SKM-1 treated with dmso at 0.1 percent for 144 hours (cell line): ENCODE measurements around the gene C2orf68.
"Not testable (repeated sequence)": the region's sequence is repeated elsewhere in the genome, so short reads cannot be mapped to it uniquely, and the experiment has no call there.

Experiments used
- DNase-seq: peaks from one replicate; lab custom pipeline; 2025; ENCODE audit not compliant: unreplicated experiment; lab: John Stamatoyannopoulos, UW

Gene C2orf68

DNA sequence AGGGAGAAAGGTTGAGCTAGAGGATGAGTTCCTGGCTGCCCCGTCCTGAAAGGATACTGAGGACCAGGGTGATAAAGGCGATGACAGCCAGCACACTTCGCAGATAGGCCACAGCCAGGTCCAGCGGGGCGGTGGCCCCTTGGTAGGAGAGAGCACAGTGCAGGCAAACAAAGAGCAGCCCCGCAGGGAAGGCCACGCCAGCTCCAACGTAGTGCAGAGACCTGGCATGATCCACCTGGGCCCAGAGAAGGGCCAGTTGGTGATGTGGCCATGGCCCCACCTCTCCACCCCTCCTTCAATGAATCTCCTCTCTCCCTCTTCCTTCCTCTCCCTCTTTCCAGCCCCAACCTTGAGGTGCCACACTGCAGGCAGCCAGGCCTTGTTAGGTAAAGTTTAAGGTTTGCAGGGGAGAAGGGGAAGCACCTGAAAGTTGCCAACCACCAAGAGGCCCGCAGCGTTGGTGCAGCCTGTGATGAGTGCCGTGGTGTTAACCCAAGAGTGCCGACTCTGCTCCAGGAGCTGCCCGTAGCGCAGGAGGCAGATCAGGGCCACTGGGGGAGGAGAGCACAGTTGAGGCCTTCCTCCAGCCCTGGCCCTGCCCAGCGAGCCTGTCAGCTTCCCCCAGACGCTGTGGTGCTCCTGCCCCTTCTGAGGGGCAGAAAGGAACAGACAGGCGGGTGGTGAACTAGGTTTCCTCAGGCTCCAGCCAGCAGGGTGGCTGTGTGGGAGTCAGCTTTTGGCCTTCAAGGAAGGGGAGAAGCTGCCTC is 12.2 kb downstream of the C2orf68 start:
- no peak for DNase-seq

DNA sequence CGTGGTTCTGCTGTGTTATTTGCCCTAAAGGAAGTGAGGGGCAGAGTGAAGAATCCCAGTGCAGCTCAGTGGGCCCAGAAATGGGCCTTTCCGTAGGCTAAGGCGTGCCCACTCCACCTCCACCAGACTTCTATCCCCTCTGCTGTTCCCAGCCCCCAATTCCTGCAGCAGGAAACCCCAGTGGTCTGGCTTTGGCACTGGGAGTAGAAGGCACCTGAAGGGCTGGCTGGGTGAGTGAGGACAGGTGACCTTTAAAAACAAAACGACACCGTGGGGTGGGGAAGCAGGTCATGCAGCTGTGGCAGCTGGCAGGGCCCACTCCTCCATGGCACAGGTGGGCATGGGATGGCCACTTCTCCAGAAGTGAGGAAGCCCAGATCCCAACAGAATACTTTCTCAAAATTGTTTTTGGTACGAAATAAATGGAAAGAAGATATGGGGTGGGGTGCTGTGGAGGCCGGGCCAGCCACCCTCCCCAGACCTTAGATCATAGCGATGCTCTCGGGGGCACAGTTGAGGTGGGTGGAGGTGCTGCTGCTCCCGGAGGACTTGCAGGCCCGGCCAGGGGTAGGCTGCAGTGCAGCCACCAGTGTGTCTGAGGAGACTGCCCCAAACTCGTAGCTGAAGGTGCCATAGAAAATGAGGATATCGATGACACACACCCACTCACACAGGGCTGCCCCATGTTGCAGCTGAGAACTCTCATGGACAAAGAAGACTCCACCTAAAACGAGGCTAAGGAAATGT is 13.1 kb downstream of the C2orf68 start:
- DNase-seq: no peak

DNA sequence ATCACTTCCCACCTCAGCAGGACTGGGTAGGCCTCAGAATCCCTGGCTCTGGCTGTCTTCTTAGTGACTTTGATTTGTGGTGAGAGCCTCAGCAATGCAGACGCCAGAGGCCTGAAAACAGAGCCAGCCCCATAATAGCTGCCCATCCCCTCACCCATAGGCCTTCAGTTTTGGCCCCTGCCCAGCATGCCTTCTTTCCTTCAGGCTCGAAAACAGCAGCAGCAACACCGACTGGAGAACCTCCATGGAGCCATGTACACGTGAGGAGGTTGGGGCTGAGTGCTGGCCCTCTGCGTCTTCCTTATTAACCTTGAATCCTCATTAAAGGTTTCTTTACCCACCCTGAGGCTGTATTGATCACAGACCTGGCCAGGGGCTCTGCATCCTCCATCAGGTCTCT is 14.6 kb downstream of the C2orf68 start:
- no peak for DNase-seq

DNA sequence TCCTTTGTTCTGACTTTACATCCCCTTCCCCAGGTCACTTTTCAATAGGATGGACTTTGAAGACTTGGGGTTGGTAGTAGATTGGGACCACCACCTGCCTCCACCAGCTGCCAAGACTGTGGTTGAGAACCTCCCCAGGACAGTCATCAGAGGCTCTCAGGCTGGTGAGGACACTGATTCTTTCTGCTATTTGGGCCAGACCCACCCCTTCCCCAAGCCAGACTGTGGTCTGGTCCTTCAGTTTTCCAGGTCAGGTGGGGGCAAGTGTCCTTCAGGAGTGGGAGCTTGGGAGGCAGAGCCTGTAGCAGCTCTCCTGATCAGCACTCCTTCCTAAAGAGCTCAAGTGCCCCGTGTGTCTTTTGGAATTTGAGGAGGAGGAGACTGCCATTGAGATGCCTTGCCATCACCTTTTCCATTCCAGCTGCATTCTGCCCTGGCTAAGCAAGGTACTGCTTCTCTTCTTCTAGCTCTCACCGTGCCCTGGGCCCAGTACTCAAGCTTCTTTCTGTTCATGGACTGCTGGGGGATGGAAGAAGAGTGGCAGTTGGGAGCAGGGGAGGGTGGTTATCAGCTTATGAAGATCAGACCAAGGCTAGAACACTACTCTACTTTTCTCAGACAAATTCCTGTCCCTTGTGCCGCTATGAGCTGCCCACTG is 15.3 kb downstream of the C2orf68 start:
- DNase-seq: no peak

DNA sequence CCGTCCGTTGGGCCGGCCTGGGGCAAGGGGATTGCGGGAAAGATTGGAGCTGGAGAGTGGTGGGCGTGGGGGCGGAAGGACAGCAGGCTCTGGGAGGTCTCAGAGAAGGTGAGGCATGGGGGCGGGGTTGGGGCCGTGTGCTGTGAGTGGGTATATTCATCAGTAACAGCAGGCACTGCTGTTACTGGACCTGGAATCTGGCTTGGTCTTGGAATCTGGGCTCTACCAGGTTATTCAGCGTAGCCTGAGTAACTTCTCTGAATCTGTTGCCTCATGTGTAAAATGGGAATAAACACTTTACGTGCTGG is 15.9 kb downstream of the C2orf68 start:
- DNase-seq: no peak

DNA sequence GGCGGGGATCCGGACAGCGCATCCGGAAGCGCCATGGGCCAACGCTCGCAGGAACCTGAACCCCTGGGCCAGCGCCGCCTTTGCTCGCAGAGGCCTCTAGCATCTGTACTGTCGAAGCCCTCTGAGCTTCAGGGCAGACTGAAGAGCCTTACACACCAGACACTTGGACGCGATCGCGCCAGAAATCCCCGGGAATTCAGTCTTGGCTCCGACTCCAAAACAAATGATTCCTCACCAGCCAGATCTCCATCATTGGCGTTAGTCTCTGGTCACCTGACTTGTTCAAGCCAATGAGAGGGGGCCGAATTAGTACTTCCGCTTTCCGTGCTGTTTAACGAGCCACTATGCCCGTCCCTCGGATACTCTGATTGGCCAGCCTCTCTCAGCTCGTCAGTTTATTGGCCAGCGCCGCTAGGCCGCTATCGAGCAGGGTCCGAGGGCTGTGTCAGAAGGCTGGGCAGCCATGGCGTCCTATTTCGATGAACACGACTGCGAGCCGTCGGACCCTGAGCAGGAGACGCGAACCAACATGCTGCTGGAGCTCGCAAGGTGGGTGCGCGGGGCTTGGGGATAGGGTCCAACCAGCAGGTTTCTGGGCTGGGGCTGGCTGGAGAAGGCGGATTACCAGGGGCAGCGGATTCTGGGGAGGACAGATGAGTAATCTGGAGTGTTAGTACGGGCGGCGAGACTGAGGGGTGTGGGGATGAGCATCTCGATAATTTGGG is 16.4 kb downstream of the C2orf68 start, which contains the start of gene RNF181:
Gene RNF181 (plus strand): TSS at position 445 of the 725 bp plus-strand sequence. CDS start 19 bp downstream, at position 464.
- peak; percentile 100 for DNase-seq

DNA sequence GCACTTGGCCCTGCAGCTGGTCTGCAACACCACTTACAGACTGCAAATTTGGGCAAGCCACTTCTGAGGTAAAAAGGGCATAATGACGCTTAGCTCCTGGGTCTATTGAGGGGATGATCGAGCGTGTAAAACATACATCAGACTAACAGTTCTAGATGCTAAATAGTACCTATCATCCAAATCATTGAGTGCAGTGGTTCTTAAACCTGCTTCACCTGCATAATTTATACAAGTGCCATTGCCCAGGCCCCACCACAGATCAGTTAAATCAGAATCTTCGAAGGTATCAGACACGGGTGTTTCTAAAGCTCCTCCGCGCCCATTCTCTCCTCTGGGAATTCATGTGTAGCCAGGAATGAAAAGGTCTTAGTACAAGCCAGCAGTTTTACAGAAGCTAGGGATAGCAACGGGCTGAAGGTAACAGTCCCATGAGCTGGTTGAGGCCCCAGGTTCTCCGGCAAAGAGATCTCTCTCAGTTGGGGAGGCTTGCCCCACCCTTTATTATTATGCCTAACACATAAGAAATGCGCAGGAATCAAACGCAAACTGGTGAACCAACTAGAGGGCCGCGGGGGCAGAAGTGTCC is 17.1 kb downstream of the C2orf68 start:
- no peak for DNase-seq

DNA sequence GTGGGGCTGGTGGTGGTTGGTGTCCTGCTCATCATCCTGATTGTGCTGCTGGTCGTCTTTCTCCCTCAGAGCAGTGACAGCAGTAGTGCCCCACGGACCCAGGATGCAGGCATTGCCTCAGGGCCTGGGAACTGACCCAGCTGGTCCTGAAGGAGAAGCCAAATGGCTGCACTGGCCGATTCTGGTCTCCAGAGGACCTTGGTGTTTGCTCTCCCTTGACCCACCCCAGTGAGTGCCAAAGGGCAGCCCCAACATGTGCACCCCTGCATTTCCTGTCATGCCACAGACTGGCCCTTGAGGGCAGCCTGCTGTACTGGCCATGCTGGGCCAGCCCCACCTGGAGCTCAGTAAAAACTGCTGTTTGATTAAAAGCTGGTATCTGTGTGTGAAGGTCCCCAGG is 18.8 kb downstream of the C2orf68 start:
- no peak for DNase-seq

DNA sequence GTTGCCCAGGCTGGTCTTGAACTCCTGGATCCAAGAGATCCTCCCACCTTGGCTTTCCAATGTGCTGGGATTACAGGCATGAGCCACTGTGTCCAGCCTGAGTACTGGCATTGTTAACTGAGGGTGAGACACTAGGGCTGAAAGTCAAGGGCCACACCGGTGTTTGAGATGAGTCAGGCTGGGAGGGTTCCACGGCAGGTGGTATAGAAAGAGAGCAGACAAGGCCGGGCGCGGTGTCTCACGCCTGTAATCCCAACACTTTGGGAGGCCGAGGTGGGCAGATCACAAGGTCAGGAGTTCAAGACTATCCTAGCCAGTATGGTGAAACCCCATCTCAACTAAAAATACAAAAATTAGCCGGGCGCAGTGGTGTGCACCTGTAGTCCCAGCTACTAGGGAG is 19.6 kb downstream of the C2orf68 start:
- not testable (repeated sequence) for DNase-seq

DNA sequence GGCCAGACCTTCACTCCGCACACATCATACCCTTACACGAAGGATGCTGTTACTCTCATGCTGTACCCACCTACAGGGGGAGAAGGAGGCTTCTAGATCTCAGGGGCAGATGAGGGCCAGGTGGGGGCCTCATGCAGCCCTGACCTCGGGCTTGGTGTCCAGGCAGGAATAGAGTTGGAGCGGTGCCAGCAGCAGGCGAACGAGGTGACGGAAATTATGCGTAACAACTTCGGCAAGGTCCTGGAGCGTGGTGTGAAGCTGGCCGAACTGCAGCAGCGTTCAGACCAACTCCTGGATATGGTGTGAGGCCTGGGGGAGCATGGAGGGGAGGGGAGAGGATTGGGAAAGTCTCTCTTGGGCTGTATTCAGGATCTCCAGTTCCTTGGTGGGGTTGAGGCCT is 20.3 kb downstream of the C2orf68 start:
- DNase-seq: no peak

DNA sequence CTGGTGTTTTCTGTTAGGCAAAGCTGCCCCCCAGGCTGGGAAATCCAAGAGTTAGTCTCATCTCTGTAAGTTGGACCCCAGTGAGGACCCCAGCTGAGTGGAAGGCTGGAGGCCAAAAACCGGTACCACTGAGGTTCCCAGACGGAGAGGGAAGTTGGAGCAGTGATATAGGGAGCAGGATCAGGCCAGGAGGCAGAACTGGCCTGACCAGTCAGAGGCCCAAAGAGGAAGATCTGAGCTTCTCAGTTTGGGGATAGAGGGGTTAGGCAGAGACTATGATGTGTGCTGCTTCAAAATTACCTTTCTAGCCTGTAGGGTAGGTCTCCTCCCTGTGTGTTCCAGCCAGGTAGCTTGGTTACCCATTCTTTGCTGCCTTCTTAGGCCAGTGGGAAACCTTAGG is 20.9 kb downstream of the C2orf68 start:
- DNase-seq: peak; percentile 36

DNA sequence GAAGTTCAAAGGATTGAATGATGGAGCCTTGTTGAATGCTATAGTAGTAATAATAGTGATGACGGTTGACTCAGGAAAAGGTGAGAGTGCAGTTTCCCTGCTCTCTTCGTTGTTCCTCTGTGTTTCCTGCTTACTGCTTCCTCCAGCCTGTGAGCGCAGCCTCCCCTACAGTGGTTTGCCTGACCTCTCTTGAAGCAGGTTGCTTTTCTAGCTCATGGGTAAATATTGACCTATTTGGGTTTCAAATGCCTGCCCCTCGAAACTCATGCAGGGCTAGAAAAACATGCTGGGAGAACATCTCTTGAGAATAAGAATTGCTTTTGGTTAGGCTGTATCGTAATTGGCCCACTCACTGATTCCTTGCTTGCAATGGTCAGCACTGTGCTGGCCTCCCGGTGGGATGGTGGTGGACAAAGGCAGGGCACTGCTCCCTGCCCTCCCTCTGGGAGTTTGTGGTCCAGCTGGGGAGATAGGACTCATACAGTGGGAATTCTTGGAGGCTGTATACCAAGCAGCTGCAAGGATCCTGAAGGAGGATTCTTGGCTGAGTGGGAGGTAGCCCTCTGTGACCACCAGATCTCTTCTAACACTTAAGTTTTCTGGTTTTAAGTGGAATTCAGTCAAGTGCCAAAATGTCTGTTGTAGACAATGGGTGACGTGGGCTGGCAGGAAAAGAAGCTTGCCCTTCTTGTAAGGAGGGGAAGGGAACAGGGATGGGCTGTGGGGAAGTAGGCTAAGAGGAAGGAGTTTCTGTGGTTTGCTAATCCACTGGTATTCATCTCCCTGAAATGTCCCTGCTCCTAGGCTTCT is 21.7 kb downstream of the C2orf68 start:
- peak; percentile 41 for DNase-seq

DNA sequence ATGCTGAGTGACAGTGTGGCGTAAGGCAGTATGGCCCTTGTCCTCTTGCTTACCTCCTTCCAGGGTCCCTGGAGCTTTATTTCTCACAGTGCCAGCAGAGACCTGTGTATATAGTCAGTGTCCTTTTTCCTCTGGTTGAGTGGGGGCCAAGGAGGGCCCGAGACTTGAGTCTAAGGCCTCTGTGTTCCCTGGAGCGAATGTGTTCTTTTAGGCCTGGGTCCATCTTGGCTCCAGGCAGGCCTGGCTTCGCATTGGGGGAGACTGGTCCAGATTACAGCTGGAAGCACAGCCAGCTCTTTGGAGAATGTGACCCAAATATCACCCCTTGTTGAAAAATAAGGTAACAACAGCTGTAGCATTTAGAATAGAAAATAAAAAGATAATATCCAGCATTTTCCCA is 22.7 kb downstream of the C2orf68 start:
- DNase-seq: no peak

DNA sequence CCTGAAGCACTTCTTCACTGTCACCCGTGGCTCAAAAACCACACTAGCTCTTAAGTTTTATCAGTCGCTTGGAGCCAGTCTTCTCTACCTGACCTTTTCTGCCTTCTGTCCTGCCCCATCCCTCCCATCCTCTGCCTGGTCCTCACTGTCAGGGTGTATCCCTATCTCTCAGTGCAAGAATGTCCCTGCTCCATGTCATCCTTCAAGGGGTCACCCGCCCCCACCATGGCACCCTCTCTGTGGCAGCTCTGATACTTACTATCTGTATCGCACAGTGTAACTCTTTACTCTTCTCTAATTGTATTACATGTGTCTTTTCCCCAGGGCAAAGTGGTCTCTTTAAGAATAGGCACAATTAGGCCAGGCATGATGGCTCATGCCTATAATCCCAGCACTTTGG is 23.2 kb downstream of the C2orf68 start:
- DNase-seq: no peak

DNA sequence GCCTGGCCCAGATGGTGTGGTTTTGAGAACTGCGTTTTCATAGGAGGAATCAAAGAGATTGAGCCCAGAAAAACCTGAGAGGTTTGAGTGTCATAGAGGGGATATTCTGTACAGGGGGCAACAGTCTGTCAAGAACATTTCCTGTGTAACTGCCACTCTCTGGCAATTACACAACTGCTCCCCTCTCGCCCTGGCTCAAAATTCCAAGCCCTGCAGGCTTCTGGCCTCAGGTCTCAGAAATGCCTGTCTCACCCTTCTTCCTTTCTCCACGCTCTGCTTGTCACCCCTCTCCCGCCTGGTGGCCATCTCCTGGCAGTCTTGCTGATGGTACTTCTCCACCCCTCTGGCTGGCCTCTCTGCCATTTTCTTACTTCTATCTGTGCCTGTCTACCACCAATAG is 23.6 kb downstream of the C2orf68 start:
- DNase-seq: no peak

DNA sequence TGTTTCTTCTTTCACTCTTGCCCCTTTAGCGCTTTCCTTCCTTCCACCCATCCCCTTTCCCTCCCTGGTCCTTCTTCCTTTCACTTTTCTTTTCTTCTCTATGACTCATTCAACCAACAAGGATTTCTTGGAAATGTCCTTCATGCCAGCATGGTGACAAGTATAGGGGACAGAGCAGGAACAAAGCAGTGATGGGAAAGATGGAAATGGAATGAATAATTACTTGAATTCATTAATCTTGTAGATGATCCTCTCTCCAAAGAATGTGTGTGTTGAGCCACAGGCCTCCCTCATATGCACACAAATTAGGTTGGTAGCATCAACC is 26.1 kb downstream of the C2orf68 start:
- no peak for DNase-seq

DNA sequence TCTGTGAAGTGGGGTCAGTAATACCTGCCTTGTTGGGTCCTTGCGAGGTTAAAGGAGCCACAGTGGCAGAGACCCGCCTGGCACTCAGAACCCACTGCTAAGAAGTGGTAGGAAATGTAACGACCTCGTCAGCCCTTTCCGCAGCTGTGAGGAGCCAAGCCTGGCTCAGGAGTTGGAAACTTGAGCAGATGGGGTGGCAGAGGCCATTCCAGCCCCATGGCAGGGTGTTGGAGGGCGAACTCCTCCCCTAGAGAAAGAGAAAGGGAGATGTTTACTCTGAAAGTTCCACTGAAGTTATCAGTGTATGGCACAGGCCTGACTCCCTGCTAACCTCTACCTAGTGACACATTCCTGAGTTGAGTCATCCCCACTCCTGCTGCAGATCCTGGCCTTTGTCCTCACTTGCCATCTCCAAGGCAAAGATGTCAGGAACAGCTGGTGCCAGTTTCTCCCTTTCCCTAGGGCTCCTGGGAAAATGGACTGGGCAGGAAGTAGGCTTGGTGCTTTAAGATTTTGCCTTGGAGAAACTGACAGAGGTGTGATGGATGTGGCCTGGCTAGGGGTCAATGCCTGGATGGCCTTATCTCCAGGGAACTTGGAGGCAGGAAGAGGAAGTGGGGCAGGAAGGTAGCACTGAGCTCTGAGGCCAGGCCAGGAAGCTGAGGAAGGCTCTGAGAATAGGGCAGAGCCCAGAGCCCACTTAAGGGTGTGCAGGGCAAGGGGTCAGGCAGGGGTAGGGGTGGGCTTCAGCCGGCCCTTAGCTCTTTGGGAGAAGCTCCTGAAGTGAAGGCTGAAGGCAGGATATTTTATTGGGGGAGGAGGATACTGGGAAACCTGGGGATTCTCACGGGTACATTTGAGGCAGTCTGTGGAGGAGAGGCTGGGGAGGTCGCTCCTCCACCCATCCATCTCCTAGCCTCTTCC is 26.7 kb downstream of the C2orf68 start:
- DNase-seq: peak; percentile 54

DNA sequence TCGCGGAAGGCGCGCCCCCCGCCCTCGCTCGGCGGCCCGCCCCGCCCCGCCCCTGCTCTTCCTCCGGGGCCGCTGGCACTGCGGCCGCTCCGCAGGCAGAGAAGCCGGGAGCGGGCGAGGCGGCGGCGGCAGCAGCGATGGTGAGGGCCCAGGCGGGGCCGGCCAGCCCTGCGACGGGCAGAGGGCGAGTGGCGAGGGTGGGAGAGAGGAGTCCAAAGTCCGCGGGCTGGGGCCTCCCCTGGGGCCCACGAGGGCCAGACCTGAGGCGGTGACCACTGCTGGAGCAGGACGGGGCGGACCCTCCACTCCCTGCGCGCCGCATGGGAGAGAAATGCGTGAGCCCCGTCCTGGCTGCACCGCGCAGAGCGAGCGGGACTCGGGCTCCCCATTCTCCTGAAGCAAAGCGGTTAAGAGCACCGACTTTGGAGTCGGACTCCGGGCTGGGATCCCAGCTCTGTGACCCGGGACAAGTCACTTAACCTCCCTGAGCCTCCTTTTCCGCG is 27.5 kb downstream of the C2orf68 start, which contains the start of gene VAMP5:
Gene VAMP5 (plus strand): TSS at position 78 of the 503 bp plus-strand sequence. CDS start 60 bp downstream, at position 138.
- DNase-seq: no peak
